HG02970 (cell line): ENCODE measurements around the gene CNFN.

Source experiments
- ATAC-seq: cut with Tn5 transposase; IDR thresholded peaks from one replicate; pipeline ENCODE4 v1.9.1; 2021; ENCODE audit warnings: mild to moderate bottlenecking, moderate library complexity, moderate number of reproducible peaks; ENCODE audit not compliant: unreplicated experiment, low FRiP score

The CNFN gene, protein sequence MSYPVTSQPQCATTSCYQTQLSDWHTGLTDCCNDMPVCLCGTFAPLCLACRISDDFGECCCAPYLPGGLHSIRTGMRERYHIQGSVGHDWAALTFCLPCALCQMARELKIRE

GRCh38 chr19:42389899-42390298 is at the start of gene CNFN:
Gene CNFN (minus strand): TSS chr19:42390297. CDS start chr19:42389037, 1,260 bp downstream.
- ATAC-seq, result no peak

DNA sequence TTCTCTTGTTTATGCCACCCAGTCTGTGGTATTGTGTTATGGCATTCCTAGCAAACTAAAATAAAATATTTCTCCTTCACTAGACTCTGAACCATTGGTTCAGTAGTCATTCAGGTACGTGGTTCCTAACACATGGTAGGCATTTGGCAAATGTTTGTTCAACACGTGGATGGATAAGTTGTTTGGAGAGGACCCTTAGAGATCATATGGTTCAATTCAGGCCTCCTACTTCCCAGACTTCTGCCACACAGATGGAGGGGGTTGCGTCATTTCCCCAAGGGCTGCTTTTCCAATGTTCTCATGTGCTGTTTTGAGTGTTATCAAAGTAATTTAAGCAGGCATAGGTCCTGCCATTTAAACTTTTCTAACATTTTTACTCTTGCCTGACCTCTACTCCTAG is 45.9 kb upstream of the CNFN start:
- no peak for ATAC-seq

DNA sequence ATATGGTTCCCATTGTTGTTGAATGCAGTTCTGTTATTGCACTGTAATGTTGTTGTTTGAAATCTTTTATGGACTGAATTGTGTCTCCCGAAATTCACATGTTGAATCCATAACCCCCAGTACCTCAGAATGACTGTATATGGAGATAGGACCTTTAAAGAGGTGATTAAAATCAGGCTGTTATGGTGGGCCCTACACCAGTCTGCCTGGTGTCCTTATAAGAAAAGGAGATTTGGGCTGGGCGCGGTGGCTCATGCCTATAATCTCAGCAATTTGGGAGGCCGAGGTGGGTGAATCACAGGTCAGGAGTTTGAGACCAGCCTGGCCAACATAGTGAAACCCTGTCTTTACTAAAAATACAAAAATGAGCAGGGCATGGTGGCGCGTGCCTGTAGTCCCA is 45.2 kb upstream of the CNFN start:
- no peak for ATAC-seq

DNA sequence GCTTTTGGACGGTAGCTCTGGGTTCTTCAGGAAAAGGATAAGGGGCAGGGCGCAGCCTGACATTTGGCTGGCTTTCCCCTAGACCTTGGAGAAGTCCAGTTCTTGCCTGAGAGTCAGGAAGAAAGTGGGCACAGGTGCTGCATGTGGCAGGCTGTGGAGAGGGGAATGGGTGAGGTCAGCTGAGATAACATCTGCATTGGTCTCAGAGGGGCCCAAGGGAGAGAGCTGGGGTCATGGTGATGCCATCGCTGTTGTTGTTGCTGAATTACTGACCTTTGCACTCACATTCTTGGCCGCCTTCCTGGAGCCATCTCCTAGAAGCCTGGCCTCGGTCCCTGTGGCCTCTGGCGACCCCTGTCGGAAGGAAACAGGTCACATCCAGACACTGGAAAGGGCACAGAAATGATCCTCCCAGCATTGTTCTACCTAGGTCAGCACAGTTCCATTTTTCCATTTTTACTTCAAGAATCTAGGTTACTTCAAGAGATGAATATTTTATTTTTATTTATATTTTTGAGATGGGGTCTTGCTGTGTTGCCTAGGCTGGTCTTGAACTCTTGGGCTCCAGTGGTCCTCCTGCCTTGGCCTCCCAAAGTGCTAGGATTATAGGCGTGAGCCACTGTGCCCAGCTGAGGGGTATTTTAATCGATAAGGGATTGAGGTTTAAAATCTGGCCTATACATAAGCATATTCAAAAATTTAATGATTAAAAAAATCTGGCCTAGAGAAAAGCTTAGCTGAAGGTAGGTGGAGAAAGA is 43.6 kb upstream of the CNFN start:
- no peak for ATAC-seq

DNA sequence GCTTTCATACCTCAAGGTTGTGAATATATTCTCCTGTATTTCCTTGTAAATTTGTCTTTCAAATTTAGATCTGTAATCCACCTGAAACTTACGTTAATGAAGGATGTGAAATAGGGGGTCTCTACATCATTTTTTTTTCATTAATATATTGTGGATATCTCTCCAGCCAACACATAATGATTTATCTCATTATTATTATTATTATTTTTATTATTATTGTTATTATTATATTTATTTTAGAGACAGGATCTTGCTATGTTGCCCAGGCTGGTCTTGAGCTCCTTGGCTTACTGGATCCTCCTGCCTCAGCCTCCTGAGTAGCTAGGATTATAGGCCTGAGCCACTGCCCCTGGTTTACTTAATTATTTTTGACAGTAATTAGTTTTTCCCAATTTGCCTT is 41.4 kb upstream of the CNFN start:
- no peak for ATAC-seq

DNA sequence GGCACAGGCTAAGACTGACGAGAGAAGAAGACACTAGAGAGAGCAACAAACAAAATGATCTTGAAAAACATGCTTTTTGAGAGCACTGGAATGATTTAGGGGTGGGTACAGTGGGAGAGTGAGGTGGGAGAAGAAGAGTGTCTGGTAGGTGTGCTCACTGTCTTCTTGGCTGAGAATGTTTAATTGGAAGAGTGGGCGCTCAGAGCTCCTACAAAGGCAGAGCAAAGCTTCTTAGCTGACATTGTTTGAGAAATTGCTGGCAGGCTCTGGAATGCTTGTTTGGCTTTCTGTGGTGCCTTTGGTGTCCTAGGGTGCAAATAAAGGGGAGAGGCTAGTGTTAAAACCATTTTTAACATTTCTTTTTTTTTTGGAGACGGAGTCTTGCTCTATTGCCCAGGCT is 38.6 kb upstream of the CNFN start:
- no peak for ATAC-seq

GRCh38 chr19:42427313-42427712 is 37.2 kb upstream of the CNFN start, which contains the start of gene LIPE:
Gene LIPE (minus strand): TSS chr19:42427388. CDS start chr19:42427149, 239 bp downstream.
- ATAC-seq, result no peak

GRCh38 chr19:42426643-42427042 is 36.5 kb upstream of the CNFN start:
- no peak for ATAC-seq

DNA sequence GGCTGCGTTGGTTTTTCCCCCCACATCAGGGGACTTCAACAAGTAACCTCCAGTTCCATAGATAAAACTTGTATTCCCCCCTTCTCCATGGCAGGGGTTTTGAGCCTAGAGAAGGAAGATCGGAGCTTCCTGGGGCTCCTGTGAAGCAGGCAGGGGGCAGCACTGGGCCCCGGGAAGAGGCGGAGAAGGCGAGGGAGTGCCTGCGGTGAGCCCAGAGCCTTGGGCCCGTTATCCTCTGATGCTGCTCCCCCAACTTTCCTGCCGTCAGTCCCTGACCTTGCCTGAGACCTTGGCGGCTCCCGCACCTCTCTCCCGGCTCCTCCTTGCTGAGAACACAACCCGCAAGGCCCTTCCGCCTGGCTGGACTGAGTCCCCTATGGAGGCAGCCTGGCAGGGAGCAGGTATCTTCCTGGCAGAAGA is 34.6 kb upstream of the CNFN start:
- ATAC-seq, result no peak

- no peak for ATAC-seq
These were observed 34.2 kb upstream of the CNFN start for GRCh38 chr19:42424345-42424707.

GRCh38 chr19:42423462-42424344 is 33.6 kb upstream of the CNFN start:
- peak; percentile 70 for ATAC-seq

DNA sequence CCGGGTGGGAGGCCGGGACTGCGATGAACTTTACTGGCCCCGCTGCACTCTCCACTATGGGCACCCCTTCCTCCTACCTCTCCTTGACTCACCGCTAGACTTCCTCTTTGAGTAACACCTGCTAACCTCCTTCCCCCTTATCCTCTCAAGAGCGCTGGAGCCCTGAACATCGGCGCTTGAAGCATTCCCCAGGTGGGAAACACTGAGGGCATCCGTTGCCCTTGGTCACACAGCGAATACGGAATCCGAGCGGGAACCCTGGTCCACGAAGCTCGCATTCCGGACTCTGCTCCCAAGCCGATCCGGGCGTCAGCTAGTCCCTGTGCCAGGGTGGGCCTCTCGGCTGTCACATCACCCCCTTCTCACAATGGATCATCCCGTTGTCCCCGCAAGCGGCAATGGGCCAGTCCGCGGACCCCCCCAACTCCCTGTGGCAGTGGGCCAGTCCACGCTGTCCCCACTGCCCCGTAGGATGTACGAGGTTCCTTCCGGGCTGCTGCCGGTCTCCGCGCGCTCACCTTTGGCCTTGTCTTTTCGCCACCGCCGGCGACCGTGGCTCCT is 32.9 kb upstream of the CNFN start:
- ATAC-seq, result peak; percentile 40

GRCh38 chr19:42422092-42422900 is 32.2 kb upstream of the CNFN start:
- ATAC-seq, result no peak

DNA sequence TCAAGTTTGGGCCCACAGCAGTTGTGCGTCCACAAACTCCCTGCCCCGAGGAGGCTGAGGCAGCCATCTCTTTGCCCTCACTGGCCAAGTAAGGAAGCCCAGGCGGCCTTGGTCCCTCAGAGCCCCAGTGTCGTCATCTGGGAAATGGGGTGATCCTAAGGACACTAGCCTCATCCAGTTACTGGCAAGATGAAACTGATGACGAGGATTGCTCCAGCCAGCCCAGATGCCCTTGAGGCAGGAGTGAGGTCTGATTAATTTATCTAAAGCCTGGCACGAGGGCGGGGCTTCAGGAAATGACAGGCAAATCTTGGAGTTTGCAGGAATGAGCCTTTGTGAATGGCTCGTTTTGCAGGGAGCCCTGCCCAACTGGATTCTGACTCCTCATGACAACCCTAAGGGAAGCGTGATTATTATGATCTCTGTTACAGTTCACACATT is 31.5 kb upstream of the CNFN start:
- no peak for ATAC-seq

- no peak for ATAC-seq
These were observed 31.0 kb upstream of the CNFN start for GRCh38 chr19:42421101-42421500.

GRCh38 chr19:42420055-42420544 is 30.0 kb upstream of the CNFN start:
- ATAC-seq, result no peak

DNA sequence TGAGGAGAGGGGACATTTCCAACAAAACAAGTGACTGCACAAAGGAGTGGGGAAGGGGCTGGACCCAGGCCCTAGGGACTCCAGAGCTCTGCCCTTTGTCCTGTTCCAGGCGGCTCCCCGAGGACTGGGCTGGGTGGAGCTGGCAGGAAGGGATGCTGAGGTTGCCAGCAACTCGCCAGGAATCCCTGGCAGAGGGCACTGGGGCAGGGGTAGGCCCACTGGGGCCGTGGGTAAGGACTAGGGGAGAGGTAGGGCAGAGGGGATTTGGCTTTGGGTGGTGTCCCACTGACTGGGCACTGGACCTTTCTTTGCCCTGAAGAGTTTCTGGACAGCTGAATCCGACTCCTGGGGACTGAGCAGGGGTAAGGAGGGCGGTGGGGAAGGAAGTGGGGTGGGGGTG is 29.2 kb upstream of the CNFN start:
- no peak for ATAC-seq

GRCh38 chr19:42412661-42413076 is 22.6 kb upstream of the CNFN start:
- no peak for ATAC-seq

DNA sequence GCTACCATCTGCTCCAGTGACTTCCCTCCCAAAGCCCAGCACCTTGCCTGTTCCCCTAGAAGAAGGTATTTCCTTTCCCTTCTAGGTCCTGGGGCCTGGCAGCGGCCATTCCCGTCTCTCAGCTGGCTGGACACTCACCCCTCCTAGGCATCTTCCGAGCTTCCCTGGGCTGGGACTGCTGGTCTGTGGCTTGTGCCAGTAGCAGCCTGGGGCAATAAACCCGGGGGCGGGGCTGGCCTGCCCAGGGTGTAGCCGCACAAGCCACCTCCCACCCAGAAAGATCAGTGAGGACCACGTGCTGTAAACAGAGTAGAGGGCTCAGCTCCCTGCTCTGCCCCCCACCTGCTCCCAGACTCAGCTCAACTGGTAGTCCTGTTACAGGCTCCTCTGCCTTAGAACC is 22.1 kb upstream of the CNFN start:
- no peak for ATAC-seq

DNA sequence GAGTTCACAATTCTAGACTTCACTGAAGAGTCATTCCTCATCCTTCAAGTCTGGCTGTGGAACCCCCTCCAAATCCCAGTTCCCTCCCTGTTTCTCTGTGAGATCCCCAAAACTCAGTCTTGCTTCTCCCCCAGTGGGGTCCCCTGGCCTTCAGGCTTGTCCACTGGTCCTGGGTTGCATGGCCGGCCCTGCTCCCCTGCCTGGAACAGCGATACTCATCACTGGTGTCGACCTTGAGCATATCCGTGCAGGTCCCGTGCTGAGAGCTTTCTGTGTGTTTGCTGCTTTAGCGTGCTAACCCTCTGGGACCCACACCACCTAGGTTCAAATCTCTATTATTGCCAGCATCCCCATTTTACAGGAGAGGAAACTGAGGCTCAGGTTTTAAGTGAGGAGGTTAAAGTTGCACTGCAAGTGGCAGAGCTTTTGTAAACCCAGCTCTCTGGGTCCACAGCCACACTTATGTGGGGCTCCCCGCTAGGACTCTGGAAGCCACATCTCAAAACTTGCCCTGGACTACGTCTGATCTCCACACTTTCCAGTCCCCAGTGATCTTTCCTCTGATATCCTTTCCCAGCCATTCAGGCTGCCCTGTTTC is 21.6 kb upstream of the CNFN start:
- no peak for ATAC-seq
